ENCODE results near the gene RPP30. TPM values are rescaled to one million over a fixed set of nuclear protein-coding genes. Genes with fewer than 3 reads are reported as not detected.

Gene RPP30
- total and polyA plus RNA-seq, 2 of the 13 experiments (the other 11 are each of a cell fraction or from before 2014, with no cell fraction given), result 27.1 to 65.0 TPM

- Histone ChIP-seq H3K4me1 (ENCODE audit: insufficient read depth, low read length) (no peaks in the 10 kb centered on the region), H3K27ac (ENCODE audit: extremely low read length, insufficient read depth, low read length) (no peak overlapping the region), H3K9ac (ENCODE audit: insufficient read depth, low read depth, low read length) (no peak overlapping the region), H3K4me3 (replicated peaks in 1 of 3; ENCODE audit: insufficient read depth in 1 of 3, low read depth in 2 of 3, low read length in 3 of 3) (no peak overlapping the region), H4K20me1 (ENCODE audit: insufficient read depth, low read length) (no peaks in the 10 kb centered on the region), H3K27me3 (ENCODE audit: control insufficient read depth in 1 of 2, insufficient read depth in 2 of 2, low read length in 2 of 2) (no peaks in the 10 kb centered on the region), H3K79me2 (ENCODE audit: insufficient read depth, low read length) (no peaks in the 10 kb centered on the region), H3K4me2 (ENCODE audit: low read depth, low read length) (no peak overlapping the region), H3K9me3 (ENCODE audit: low read length) (peaks cover 11% of the 10 kb centered on the region; the same call in 1 of the 2 replicates), H3K36me3 (replicated peaks in 1 of 2; ENCODE audit: control insufficient read depth in 1 of 2, insufficient read depth in 2 of 2, low read length in 2 of 2) (no peaks in the 10 kb centered on the region), H2AFZ (ENCODE audit: low read length) (no peak overlapping the region)
- BruUV-seq (replicated peaks), result no TSS peak
- DNase-seq (ENCODE audit: low spot score) (no peak), ATAC-seq (no peak), FAIRE-seq (no peak)
- intact Hi-C loops (cut with micrococcal nuclease; ENCODE audit: unreplicated experiment) (no loop called here), in situ Hi-C loops (cut with HindIII; ENCODE audit: extremely low pct_ligation_motif_present, low pct_unique_long_range_greater_than_20kb) (no loop called here)
- ChIA-PET CTCF (ENCODE audit: low intra/inter-chr PET ratio, low total read pairs) (no interaction called here), POLR2A (no interaction called here)
- 0% methylated on average over 1 of the region's 3 CpGs for WGBS (ENCODE audit: low lambda C conversion rate)
- no peak for TF ChIP-seq NR2C2 (CRISPR knock-in tag; IDR thresholded peaks at IDR 0.05; ENCODE audit: borderline replicate concordance)
- no peak for TF ChIP-seq SALL2 (CRISPR knock-in tag; IDR thresholded peaks at IDR 0.05)
These were observed 26.0 kb upstream of the RPP30 start for GRCh38 chr10:90845726-90846125.

GRCh38 chr10:90846746-90847145 lies 25.0 kb upstream of the RPP30 start:
- WGBS (ENCODE audit: low lambda C conversion rate), result 0% methylated on average over 1 of the region's 1 CpG
- no peaks in the 10 kb centered on the region for H4K20me1 ChIP-seq (ENCODE audit: insufficient read depth, low read length)
- ATAC-seq, result no peak
- H2AFZ ChIP-seq (ENCODE audit: low read length), result no peak overlapping the region
- no peaks in the 10 kb centered on the region for H3K27me3 ChIP-seq (ENCODE audit: control insufficient read depth in 1 of 2, insufficient read depth in 2 of 2, low read length in 2 of 2)
- CTCF ChIA-PET (ENCODE audit: low intra/inter-chr PET ratio, low total read pairs), result no interaction called here
- H3K9ac ChIP-seq (ENCODE audit: insufficient read depth, low read depth, low read length), result no peak overlapping the region
- no peaks in the 10 kb centered on the region for H3K36me3 ChIP-seq (replicated peaks in 1 of 2; ENCODE audit: control insufficient read depth in 1 of 2, insufficient read depth in 2 of 2, low read length in 2 of 2)
- H3K4me3 ChIP-seq (replicated peaks in 1 of 3; ENCODE audit: insufficient read depth in 1 of 3, low read depth in 2 of 3, low read length in 3 of 3), result no peak overlapping the region
- DNase-seq (ENCODE audit: low spot score), result no peak
- H3K9me3 ChIP-seq (ENCODE audit: low read length), result peaks cover 21% of the 10 kb centered on the region
- FAIRE-seq, result no peak
- BruUV-seq (replicated peaks), result no TSS peak
- no peak for TF ChIP-seq ZNF558 (CRISPR knock-in tag; IDR thresholded peaks at IDR 0.05; ENCODE audit: borderline replicate concordance)
- no peak for TF ChIP-seq ATF4 (CRISPR knock-in tag; IDR thresholded peaks at IDR 0.05)
- no peak overlapping the region for H3K4me2 ChIP-seq (ENCODE audit: low read depth, low read length)
- H3K4me1 ChIP-seq (ENCODE audit: insufficient read depth, low read length), result no peaks in the 10 kb centered on the region
- in situ Hi-C loops (cut with HindIII; ENCODE audit: extremely low pct_ligation_motif_present, low pct_unique_long_range_greater_than_20kb), result no loop called here
- H3K27ac ChIP-seq (ENCODE audit: extremely low read length, insufficient read depth, low read length), result no peak overlapping the region
- POLR2A ChIA-PET, result no interaction called here
- no peaks in the 10 kb centered on the region for H3K79me2 ChIP-seq (ENCODE audit: insufficient read depth, low read length)
- intact Hi-C loops (cut with micrococcal nuclease; ENCODE audit: unreplicated experiment), result no loop called here

Measured in HepG2 (cell line).